ENCODE results near the gene ZNF17.
A peak's percentile ranks its signal among the peaks of the same experiment; 100 is the strongest.

ZNF17 gene

DNA sequence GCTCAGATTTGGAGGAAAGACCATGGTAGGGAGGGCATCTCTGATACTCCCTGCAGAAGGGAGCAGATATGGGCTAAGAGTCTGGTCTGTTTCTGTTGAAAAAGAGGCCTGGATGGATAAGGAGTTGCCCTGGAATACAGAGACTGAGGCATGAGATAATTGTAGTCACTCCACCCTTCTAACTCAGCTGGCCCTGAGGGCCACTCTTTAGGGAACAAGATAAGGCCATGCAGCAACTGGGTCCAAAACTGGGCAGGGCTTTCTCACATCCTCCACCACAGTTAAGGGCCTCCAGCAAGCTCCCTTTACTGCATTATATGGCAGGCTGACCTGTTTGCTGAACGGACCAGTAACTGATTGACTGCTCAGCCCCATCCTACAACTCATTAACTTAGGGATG is 25.5 kb downstream of the ZNF17 start:
- no peak for DNase-seq (ENCODE audit: extremely low read depth, insufficient read length)
- TF ChIP-seq, protein P1, sequence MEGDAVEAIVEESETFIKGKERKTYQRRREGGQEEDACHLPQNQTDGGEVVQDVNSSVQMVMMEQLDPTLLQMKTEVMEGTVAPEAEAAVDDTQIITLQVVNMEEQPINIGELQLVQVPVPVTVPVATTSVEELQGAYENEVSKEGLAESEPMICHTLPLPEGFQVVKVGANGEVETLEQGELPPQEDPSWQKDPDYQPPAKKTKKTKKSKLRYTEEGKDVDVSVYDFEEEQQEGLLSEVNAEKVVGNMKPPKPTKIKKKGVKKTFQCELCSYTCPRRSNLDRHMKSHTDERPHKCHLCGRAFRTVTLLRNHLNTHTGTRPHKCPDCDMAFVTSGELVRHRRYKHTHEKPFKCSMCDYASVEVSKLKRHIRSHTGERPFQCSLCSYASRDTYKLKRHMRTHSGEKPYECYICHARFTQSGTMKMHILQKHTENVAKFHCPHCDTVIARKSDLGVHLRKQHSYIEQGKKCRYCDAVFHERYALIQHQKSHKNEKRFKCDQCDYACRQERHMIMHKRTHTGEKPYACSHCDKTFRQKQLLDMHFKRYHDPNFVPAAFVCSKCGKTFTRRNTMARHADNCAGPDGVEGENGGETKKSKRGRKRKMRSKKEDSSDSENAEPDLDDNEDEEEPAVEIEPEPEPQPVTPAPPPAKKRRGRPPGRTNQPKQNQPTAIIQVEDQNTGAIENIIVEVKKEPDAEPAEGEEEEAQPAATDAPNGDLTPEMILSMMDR (IDR thresholded peaks at IDR 0.05; ENCODE audit: insufficient read depth, low read length, poor library complexity, severe bottlenecking): no peak
- no peaks in the 10 kb centered on the region; the same call in none of the 2 replicates for H3K36me3 ChIP-seq (ENCODE audit: control insufficient read depth, insufficient read depth, low read length)
- H3K4me3 ChIP-seq (replicated peaks; ENCODE audit: low read depth, low read length): peak overlapping the region; percentile 85
- H3K27me3 ChIP-seq (replicated peaks; ENCODE audit: control insufficient read depth, insufficient read depth, low read length): no peaks in the 10 kb centered on the region

DNA sequence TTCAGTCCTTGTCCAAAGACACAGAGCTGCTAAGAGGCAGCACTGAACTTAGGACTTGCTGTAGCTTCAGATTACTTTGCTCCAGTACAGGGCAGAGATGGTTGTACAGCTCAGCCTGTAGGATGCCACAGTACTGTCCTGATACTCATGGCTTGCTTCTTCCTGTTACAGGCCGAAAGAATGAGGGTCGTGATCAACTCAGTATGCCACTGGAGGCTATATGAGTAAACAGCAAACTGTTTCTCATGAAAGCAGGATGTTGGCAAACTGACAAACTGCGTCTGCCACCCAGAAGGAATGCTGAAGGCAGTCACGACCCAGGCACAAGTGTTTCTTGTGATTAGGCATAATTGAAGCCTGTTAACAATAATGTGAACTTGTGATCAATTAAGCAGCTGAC is 27.0 kb downstream of the ZNF17 start:
- H3K36me3 ChIP-seq (ENCODE audit: control insufficient read depth, insufficient read depth, low read length): no peaks in the 10 kb centered on the region; the same call in none of the 2 replicates
- no peaks in the 10 kb centered on the region for H3K27me3 ChIP-seq (replicated peaks; ENCODE audit: control insufficient read depth, insufficient read depth, low read length)
- DNase-seq (ENCODE audit: extremely low read depth, insufficient read length): no peak
- H3K4me3 ChIP-seq (replicated peaks; ENCODE audit: low read depth, low read length): no peak overlapping the region
- TF ChIP-seq, protein P1 (IDR thresholded peaks at IDR 0.05; ENCODE audit: insufficient read depth, low read length, poor library complexity, severe bottlenecking): no peak

DNA sequence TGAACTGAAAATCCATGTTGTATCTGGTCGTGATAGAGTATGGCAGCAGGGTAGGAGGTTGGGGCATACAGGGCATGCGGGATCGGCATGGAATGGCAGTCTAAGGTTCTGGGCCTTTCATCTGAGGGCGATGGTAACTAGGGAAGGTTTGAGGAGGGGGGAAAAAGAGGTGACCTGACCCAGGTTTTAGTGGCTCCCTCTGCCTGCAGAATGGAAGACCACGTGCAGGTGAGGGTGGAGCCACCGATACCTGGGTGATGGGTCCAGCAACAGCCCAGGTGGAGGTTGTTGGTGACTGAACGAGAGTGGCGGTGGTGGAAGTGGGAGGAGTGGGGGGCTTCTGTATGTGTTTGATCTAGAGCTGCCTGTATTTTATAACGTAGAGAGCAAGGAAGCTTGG is 28.0 kb downstream of the ZNF17 start:
- Histone ChIP-seq H3K36me3 (ENCODE audit: control insufficient read depth, insufficient read depth, low read length) (peaks cover 4% of the 10 kb centered on the region), H3K4me3 (replicated peaks; ENCODE audit: low read depth, low read length) (no peak overlapping the region), H3K27me3 (replicated peaks; ENCODE audit: control insufficient read depth, insufficient read depth, low read length) (no peaks in the 10 kb centered on the region)
- DNase-seq (ENCODE audit: extremely low read depth, insufficient read length): no peak
- TF ChIP-seq, protein P1 (IDR thresholded peaks at IDR 0.05; ENCODE audit: insufficient read depth, low read length, poor library complexity, severe bottlenecking): no peak

DNA sequence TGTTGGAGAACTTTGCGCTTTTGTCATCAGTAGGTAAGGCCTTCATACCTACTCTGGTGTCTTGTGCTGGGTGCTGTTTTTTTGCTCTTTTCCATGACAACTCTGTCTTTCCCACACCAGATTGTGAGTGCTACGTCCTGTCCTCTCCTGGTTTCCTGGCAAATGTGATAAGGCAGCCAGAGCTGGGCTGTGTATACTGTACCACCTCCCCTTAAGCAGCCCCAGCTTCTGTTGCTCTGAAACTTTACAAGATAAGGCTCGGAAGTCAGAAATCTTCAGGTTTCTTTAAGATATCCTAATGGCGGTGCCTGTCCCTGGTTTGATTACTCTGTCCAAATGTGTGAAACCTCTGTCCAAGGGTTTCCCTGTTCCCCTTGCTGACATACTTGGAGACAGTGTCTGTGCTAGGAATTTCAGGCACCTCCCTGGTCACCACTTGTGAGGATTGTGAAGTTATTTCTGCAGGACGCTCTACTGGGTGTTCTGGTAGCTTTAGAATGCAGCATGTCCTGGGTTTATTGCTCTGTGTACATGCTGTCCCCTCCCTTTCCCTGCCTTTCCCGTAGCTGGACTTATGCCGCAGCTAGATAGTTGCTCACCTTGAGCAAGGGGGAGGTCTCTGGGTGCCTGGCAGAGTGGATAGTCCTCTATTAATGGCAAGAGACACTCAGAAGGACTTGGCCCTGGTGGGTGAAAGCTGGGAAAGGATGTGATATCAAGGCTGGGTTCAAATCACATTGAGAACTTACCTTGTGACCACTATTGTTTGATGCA is 31.2 kb downstream of the ZNF17 start:
- TF ChIP-seq, protein P1 (IDR thresholded peaks at IDR 0.05; ENCODE audit: insufficient read depth, low read length, poor library complexity, severe bottlenecking): no peak
- Histone ChIP-seq H3K36me3 (ENCODE audit: control insufficient read depth, insufficient read depth, low read length) (peaks cover 6% of the 10 kb centered on the region), H3K4me3 (replicated peaks; ENCODE audit: low read depth, low read length) (no peak overlapping the region), H3K27me3 (replicated peaks; ENCODE audit: control insufficient read depth, insufficient read depth, low read length) (no peaks in the 10 kb centered on the region)
- DNase-seq (ENCODE audit: extremely low read depth, insufficient read length): no peak

DNA sequence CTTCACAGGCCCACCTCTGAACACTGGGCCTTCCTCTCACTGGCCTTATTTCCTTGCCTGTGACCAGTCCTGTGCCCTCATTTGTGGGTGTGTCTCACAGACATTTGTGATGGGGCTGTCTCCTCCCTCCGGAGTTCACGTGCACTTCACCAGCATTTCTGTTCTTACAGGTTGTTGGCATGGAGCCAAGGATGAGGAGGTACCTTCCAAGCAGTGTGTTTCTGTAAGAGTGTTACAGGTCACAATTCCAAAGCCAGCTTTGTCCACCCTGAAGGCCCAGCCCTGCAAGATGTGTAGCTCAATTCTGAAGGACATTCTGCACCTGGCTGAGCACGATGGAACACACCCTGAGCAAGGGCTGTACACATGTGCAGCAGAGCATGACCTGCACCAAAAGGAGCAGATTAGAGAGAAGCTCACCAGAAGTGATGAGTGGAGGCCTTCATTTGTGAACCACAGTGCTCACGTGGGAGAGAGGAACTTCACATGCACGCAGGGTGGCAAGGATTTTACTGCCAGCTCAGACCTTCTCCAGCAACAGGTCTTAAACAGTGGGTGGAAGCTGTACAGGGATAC is 32.2 kb downstream of the ZNF17 start:
- Histone ChIP-seq H3K27me3 (replicated peaks; ENCODE audit: control insufficient read depth, insufficient read depth, low read length) (no peaks in the 10 kb centered on the region), H3K4me3 (replicated peaks; ENCODE audit: low read depth, low read length) (no peak overlapping the region), H3K36me3 (ENCODE audit: control insufficient read depth, insufficient read depth, low read length) (peaks cover 6% of the 10 kb centered on the region)
- TF ChIP-seq, protein P1 (IDR thresholded peaks at IDR 0.05; ENCODE audit: insufficient read depth, low read length, poor library complexity, severe bottlenecking): no peak
- no peak for DNase-seq (ENCODE audit: extremely low read depth, insufficient read length)
